Muscle of leg (tissue), 11 donors: ENCODE measurements around the gene EEF1AKMT3. TPM values are rescaled to one million over a fixed set of nuclear protein-coding genes. Genes with fewer than 3 reads are reported as not detected.
A peak's percentile ranks its signal among the peaks of the same experiment; 100 is the strongest.
"Not testable (repeated sequence)": the region's sequence is repeated elsewhere in the genome, so short reads cannot be mapped to it uniquely, and the experiment has no call there.

Experiments used
- DNase-seq: peaks from one replicate; pipeline ENCODE4 v3.0.0; 2013
- H3K27ac ChIP-seq: one replicate; pipeline ENCODE4 v1.5.1; 2013; ENCODE audit warnings: mild to moderate bottlenecking, low read length, control low read depth
- H3K27me3 ChIP-seq: one replicate; pipeline ENCODE4 v1.6.1; 2013; ENCODE audit warnings: low read length; ENCODE audit not compliant: control insufficient read depth, insufficient read depth
- H3K36me3 ChIP-seq: one replicate; pipeline ENCODE4 v1.6.1; 2013; ENCODE audit warnings: low read length; ENCODE audit not compliant: control insufficient read depth, insufficient read depth
- H3K4me1 ChIP-seq: one replicate; pipeline ENCODE4 v1.6.1; 2013; ENCODE audit warnings: low read length; ENCODE audit not compliant: control insufficient read depth, insufficient read depth
- H3K4me3 ChIP-seq: one replicate; pipeline ENCODE4 v1.5.1; 2013; ENCODE audit warnings: low read length, control low read depth
- H3K9me3 ChIP-seq: replicated peaks from 2 replicates; pipeline ENCODE4 v1.6.1; 2013; ENCODE audit warnings: low read depth, low read length; ENCODE audit not compliant: control insufficient read depth
- WGBS: methylation state at CpG from one replicate; pipeline ENCODE4 v1.1.5; 2013; ENCODE audit warnings: missing lambda C conversion rate; ENCODE audit not compliant: insufficient coverage; 5-methylcytosine and 5-hydroxymethylcytosine counted together
- polyA plus RNA-seq, 8 donors: library from polyadenylated mRNA; unstranded; fragments of 120-200 nt; gene quantifications; one replicate each; pipeline versions ENCODE4 v1.2.1 to v1.2.3, GENCODE V29; 2013; ENCODE audit warnings: inconsistent platforms in 1 of 8, low replicate concordance in 1 of 8; ENCODE audit not compliant: insufficient read length in 8 of 8, insufficient read depth in 1 of 8
- total RNA-seq: library from RNA; stranded (reverse); fragments of 120-200 nt; gene quantifications from one replicate; pipeline ENCODE4 v1.2.4, GENCODE V29; 2013

EEF1AKMT3 gene
- total and polyA plus RNA-seq, 9 donors = 3.9 to 8.7 (median 6.9) TPM

DNA sequence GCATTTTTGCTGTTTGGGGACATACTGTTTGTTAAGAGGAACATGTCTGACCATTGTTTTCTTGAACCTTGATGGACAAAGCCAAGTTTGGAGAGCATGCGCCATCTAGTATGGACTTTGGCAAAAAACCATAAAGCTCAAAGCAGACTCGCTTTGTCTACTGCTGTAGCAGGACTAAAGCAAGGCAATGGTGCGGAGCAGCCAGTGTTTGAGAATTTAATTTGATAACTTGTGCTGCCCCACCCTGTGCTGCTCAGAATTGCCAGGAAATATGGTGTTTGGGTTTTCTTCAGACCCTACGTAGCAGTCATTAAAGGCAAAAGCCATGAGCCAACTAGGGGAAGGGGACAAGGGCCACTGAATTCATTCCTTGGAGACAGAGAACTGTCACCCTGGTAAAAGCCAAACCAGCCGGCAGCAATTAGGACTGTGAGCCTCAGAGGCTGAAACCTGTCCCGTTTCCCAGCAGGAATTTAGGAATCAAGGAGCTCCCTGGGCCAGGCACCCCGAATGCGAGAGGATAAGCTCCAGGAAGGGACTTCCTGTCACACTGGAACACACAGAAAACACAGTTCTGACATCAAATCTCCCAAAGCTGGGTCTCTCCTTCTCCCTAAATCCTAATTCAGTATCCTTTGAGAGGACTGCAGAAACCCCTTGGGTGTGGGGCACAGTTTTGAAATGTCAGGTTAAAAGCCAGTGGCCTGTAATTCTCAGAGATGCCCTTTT lies 45.0 kb downstream of the EEF1AKMT3 start:
- H3K36me3 ChIP-seq = peaks cover 44% of the 10 kb centered on the region
- H3K4me3 ChIP-seq = no peak overlapping the region
- no peaks in the 10 kb centered on the region for H3K27me3 ChIP-seq
- no peak overlapping the region for H3K27ac ChIP-seq
- 78% methylated on average over 6 of the region's 8 CpGs for WGBS
- DNase-seq = no peak
- peaks cover 25% of the 10 kb centered on the region for H3K4me1 ChIP-seq
- no peaks in the 10 kb centered on the region for H3K9me3 ChIP-seq

DNA sequence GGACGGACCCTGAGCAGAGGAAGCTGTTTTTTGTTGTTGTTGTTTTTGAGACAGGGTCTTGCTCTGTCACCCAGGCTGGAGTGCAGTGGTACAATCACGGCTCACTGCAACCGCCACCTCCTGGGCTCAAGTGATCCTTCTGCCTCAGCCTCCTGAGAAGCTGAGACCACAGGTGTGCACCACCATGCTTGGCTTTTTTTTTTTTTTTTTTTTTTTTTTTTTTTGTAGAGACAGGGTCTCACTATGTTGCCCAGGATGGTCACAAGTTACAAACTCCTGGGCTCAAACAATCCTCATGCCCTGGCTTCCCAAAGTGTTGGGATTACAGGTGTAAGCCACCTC lies 45.5 kb downstream of the EEF1AKMT3 start:
- WGBS = 80% methylated on average over 1 of the region's 3 CpGs
- not testable (repeated sequence) for H3K27ac ChIP-seq, H3K27me3 ChIP-seq, H3K9me3 ChIP-seq, H3K4me3 ChIP-seq, DNase-seq
- Histone ChIP-seq H3K36me3 (peaks cover 47% of the 10 kb centered on the region), H3K4me1 (peaks cover 25% of the 10 kb centered on the region)

DNA sequence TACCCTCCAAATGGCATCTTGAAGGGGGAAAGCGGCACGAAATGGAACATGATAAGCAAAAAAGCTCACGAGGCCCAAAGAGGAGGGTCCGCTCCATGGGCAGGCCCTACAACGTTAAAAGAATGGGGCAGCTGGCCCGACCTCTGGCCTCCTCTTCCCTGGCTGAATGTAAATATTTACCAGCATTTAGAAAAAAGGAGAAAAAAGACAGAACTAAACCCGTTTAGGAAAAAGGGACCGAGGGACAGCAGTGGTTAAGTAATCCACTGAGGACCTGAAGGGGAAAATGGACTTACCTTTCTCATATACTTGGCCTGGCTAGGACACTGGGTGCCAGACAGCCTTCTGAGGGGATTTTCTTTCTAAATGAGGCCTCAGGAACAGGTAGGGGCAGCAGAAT lies 47.7 kb downstream of the EEF1AKMT3 start:
- not testable (repeated sequence) for H3K27ac ChIP-seq, H3K9me3 ChIP-seq, H3K4me3 ChIP-seq, H3K27me3 ChIP-seq, DNase-seq
- WGBS = 70% methylated on average over 2 of the region's 8 CpGs
- peaks cover 17% of the 10 kb centered on the region for H3K4me1 ChIP-seq
- peaks cover 69% of the 10 kb centered on the region for H3K36me3 ChIP-seq

DNA sequence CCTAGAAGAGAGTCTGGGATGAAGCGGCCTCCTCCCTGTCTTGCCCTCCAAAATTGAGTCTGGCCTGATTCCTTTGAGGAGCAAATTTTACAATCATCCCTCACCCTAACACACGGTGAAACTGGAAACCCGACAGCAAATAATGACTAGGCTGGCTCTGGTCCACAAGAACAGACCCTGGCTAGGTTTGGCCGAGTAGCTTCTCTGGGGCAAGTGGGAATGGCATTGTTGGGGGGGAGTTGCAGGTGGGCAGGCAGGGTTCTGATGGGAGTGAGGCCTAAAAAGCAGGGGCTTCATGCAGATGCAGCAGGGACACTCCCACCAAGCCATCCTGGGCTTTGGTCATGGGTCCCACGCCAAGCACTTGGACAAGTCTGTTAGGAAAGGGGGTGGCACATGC lies 48.6 kb downstream of the EEF1AKMT3 start:
- not testable (repeated sequence) for H3K9me3 ChIP-seq, DNase-seq, H3K4me1 ChIP-seq, H3K27ac ChIP-seq, H3K27me3 ChIP-seq, H3K4me3 ChIP-seq
- WGBS = 67% methylated on average over 2 of the region's 5 CpGs
- H3K36me3 ChIP-seq = peaks cover 73% of the 10 kb centered on the region

DNA sequence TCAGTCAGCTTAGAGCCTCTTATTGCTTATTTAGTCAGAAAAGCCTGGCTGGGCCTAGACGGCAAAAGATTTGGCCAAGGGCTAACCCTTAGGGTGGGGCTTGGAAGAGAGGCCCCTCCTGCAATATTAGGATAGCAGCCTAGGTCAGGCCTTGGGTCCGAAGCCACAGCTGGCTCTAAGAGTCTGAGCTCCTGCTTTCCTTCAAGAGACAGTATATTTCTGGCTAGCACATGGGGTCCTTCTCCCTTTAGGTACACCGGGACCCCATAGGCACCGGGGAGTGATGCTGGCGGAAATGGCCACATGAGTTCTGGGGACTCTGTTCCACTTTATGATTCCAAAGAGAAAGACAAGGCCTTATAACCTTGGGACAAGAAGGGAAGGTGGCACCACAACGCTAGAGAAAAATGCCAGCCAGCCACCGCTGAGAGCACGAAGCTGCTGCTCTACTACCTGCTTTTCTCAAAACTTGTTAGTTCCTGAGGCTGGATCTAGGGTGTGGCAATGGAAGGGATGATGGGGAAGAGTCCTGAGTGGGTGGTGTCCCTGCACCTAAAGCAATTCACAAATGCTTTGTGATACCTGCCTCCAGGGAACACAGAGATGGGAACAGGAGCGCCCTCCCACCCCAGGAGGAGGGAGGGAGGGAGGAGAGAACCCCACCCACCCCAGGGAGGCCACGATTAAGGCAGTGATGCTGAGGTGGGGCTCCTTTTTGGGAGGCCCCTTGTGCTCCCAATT lies 49.2 kb downstream of the EEF1AKMT3 start:
- Histone ChIP-seq H3K36me3 (peaks cover 79% of the 10 kb centered on the region), H3K4me3 (no peak overlapping the region), H3K27ac (no peak overlapping the region), H3K9me3 (no peaks in the 10 kb centered on the region), H3K4me1 (peaks cover 7% of the 10 kb centered on the region), H3K27me3 (no peaks in the 10 kb centered on the region)
- peak; percentile 24 for DNase-seq
- WGBS = 59% methylated on average over 3 of the region's 10 CpGs

DNA sequence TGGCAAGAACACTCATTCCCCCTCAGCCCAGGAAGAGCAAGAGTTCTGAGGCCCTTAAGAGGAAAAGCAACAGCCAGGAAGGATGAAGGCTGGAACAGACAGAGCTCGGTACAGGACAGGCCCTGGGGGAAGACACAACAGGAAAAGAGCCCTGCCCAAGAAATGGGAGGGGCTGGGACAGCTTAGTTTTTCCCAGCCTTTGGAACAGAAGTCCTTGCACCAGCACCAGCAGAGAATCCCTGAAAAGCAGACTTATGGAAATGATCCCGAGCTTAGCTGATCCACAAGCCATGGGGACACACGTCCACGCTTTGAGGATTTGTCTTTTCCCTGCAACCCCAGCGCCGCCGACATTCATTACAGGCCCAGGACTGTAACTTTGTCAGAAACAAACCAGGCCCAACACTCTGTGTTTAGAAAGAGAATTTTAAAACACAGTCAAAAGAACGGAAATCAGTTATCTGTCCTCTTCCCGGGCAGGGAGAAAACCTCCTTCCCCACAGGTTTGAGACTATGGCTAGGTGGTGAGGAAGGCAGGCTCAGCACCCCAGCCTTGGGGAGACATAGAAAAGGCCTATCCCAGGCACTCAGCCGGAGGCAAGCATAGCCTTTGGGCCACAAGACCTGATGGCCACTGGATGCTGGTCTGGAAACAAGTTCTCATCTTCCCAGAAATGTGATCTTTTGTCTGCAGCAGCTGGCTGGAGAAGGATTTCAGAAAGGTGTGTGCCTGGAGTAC lies 50.1 kb downstream of the EEF1AKMT3 start:
- WGBS = 58% methylated on average over 5 of the region's 10 CpGs
- Histone ChIP-seq H3K4me3 (no peak overlapping the region), H3K27ac (no peak overlapping the region), H3K27me3 (no peaks in the 10 kb centered on the region), H3K9me3 (no peaks in the 10 kb centered on the region), H3K36me3 (peaks cover 88% of the 10 kb centered on the region), H3K4me1 (peaks cover 5% of the 10 kb centered on the region)
- DNase-seq = peak; percentile 23

DNA sequence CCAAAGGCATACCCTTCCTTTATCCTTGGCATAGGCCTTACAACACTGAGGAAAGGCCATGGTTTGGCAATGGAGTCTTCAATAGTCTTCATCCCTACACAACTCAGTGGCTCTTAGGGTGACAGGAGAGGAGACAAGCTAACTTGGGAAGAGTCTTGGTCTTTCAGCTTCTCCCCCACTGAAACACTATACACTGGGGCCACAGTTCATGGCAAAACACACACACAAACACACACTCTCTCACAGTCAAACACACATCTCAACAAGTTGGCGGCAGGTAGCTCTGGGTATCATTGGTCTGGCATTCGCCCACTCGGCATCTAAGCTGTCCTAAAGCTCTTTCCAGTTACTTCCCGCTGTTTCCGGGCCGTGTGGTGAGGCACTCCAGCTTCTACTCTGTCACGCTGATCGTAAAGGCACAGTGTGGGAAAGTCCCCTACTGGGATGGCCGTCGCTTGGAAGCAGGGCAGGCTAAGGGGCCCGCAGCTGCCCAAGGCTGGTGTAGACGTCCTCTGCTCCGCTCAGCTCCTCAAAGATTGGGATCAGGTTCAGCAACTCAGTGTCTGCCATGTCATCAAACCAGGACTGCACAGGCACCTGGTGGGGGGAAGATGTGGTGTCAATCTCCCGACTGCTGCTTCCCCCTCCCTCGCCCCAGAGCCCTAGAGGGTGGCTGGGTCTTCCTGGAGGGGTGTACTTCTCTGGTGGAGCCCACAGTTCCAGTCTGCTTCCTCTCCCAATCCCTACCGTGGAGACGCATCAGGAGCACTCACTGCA lies 50.9 kb downstream of the EEF1AKMT3 start:
- WGBS = 83% methylated on average over 13 of the region's 17 CpGs
- H3K4me1 ChIP-seq = peaks cover 5% of the 10 kb centered on the region
- H3K27me3 ChIP-seq = no peaks in the 10 kb centered on the region
- no peak overlapping the region for H3K27ac ChIP-seq
- H3K36me3 ChIP-seq = peaks cover 94% of the 10 kb centered on the region
- no peak overlapping the region for H3K4me3 ChIP-seq
- peak; percentile 11 for DNase-seq
- H3K9me3 ChIP-seq = no peaks in the 10 kb centered on the region

DNA sequence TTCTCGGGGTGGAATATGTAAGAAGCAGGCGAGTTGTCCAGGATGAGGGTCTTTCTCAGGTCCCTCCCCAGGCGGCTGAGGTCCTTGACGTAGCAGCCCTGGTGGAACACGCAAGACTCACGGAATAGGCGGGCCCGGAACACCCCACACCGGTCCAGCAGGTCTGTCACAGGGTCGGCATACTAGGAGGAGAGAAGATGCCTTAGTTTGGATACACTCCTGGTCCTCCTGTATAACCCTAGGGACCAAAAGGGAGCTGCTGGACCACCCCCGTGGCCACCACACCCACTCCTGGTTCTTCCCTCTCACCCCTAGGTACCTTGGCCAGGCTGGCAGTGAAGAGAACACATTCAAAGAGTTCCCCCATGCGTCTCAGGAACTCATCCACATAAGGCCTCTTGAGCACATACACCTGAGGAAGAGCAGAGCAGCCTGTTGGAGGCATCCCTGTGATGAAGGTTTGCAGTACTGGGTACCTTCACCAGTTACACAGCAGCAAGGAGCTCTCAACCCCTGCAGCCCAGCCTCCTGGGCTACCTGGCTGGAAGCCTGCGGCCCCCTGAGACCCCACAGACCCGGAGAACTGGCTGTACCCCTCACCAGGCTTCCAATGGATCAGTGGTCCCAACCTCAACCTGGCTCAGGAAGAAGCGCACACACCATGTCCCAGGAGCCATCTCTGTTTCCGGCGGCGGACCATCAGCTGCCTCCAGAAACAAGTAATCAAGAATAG lies 51.7 kb downstream of the EEF1AKMT3 start:
- Histone ChIP-seq H3K4me3 (no peak overlapping the region), H3K4me1 (peaks cover 5% of the 10 kb centered on the region), H3K27me3 (no peaks in the 10 kb centered on the region), H3K9me3 (no peaks in the 10 kb centered on the region), H3K27ac (no peak overlapping the region), H3K36me3 (peaks cover 94% of the 10 kb centered on the region)
- peak; percentile 9 for DNase-seq
- 80% methylated on average over 14 of the region's 18 CpGs for WGBS

DNA sequence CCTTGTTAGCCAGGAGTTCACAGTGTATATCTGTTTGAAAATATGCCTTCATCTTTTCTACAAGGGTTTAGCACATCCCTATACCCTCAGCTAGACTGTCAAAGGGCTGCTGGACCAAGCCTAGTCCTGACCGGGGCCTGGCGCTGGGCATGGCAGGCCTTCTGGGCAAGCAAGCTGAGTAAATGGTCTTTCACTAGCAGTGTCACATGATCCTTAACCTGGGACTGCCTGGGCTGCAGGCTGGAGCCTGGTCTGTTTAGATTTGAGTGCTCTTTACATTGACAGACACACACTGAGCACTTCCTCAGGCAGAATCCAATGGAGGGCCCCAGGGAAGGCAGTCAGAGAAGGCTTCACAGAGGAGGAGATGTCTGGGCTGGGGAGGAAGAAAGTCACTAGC lies 53.0 kb downstream of the EEF1AKMT3 start:
- no peaks in the 10 kb centered on the region for H3K27me3 ChIP-seq
- peaks cover 11% of the 10 kb centered on the region for H3K4me1 ChIP-seq
- WGBS = 38% methylated on average over 2 of the region's 2 CpGs
- peaks cover 98% of the 10 kb centered on the region for H3K36me3 ChIP-seq
- DNase-seq = no peak
- H3K4me3 ChIP-seq = no peak overlapping the region
- H3K9me3 ChIP-seq = no peaks in the 10 kb centered on the region
- H3K27ac ChIP-seq = no peak overlapping the region
